GM12878 (cell line): ENCODE data around the gene PRKCZ. TPM values are rescaled to one million over a fixed set of nuclear protein-coding genes. Genes with fewer than 3 reads are reported as not detected.
A peak's percentile ranks its signal among the peaks of the same experiment; 100 is the strongest.

ENCODE experiments used
- ATAC-seq: fragments of 200-7000 bp; cut with Tn5 transposase; 3 replicates; pipeline ENCODE4 v1.9.1; 2020; ENCODE audit warnings: mild to moderate bottlenecking, moderate library complexity
- Bru-seq: library from RNA; stranded (reverse); fragments of 400-500 nt; gene quantifications from one replicate; lab custom pipeline; 2021; lab: Mats Ljungman, UMichigan
- BruChase-seq, 2 experiments: library from RNA; stranded (reverse); fragments of 400-500 nt; gene quantifications; one replicate each; lab custom pipeline; 2021; lab: Mats Ljungman, UMichigan
- BruUV-seq: library from RNA; stranded (reverse); fragments of 400-500 nt; replicated peaks from 2 replicates; lab custom pipeline; 2021; lab: Mats Ljungman, UMichigan
- CTCF ChIA-PET: fragments of 300-600 bp; sonication (Branson Sonifier 250); formaldehyde crosslinking; extraction: SDS; loops from one replicate; lab custom pipeline; 2021; ENCODE audit warnings: inconsistent platforms; lab: Yijun Ruan, JAX
- POLR2A ChIA-PET: fragments of 350-600 bp; formaldehyde crosslinking; extraction: SDS; loops from one replicate; lab custom pipeline; 2021; ENCODE audit warnings: inconsistent platforms; lab: Charles Lee
- RAD21 ChIA-PET: fragments of 300-600 bp; sonication (Branson Sonifier 250); formaldehyde crosslinking; loops from one replicate; lab custom pipeline; 2023; ENCODE audit warnings: antibody characterized with exemption; ENCODE audit not compliant: unreplicated experiment; lab: Charles Lee
- SMC1A ChIA-PET: fragments of 300-600 bp; sonication (Branson Sonifier 250); formaldehyde crosslinking; loops from one replicate; lab custom pipeline; 2023; ENCODE audit not compliant: unreplicated experiment, uncharacterized antibody; lab: Charles Lee
- DNase-seq: peaks from one replicate; pipeline ENCODE4 v3.0.0-alpha.2; 2011; ENCODE audit warnings: low read depth, low spot score
- FAIRE-seq: peaks from 3 replicates; lab custom pipeline; 2011; peaks lifted over from hg19 to GRCh38; lab: Jason Lieb, UNC
- H2AFZ ChIP-seq: 2 replicates; pipeline ENCODE4 v1.6.0; 2011; ENCODE audit warnings: low read depth, low read length, control low read depth; ENCODE audit not compliant: control insufficient read depth
- H3K27ac ChIP-seq: 2 replicates; pipeline ENCODE4 v1.5.1; 2011; ENCODE audit warnings: control low read depth; ENCODE audit not compliant: control insufficient read depth, insufficient read depth
- H3K27me3 ChIP-seq, 2 experiments: replicated peaks in 1 of 2; 2 replicates each; pipeline versions ENCODE4 v1.6.0 to v1.6.1; 2011; ENCODE audit warnings: low read length in 1 of 2; ENCODE audit not compliant: control insufficient read depth in 2 of 2, insufficient read depth in 2 of 2
- H3K36me3 ChIP-seq, 2 experiments: 2 replicates each; pipeline ENCODE4 v1.5.1; 2011; ENCODE audit warnings: low read length in 1 of 2; ENCODE audit not compliant: control insufficient read depth in 2 of 2, insufficient read depth in 2 of 2
- H3K4me1 ChIP-seq: 2 replicates; pipeline ENCODE4 v1.6.1; 2011; ENCODE audit warnings: mild to moderate bottlenecking, low read length, moderate library complexity, mixed read lengths; ENCODE audit not compliant: control insufficient read depth, insufficient read depth
- H3K4me2 ChIP-seq: 2 replicates; pipeline ENCODE4 v1.6.0; 2011; ENCODE audit warnings: control low read depth; ENCODE audit not compliant: control insufficient read depth, insufficient read depth
- H3K4me3 ChIP-seq: fragments of 200-600 bp; sonication (generic); 2 replicates; pipeline ENCODE4 v1.5.1; 2016
- H3K79me2 ChIP-seq: 2 replicates; pipeline ENCODE4 v1.6.0; 2011; ENCODE audit warnings: low read length; ENCODE audit not compliant: control insufficient read depth, insufficient read depth
- H3K9ac ChIP-seq: 2 replicates; pipeline ENCODE4 v1.8.0; 2011; ENCODE audit warnings: low read length, control low read depth, mixed read lengths; ENCODE audit not compliant: control insufficient read depth, insufficient read depth
- H3K9me3 ChIP-seq: replicated peaks from 3 replicates; pipeline ENCODE4 v1.5.1; 2011; ENCODE audit warnings: mild to moderate bottlenecking, low read length; ENCODE audit not compliant: control insufficient read depth, insufficient read depth
- H4K20me1 ChIP-seq: 2 replicates; pipeline ENCODE4 v1.6.0; 2011; ENCODE audit not compliant: control insufficient read depth, insufficient read depth
- BACH1 ChIP-seq: fragments of 450-650 bp; IDR thresholded peaks from 2 replicates; pipeline ENCODE4 v1.6.1; 2017; ENCODE audit warnings: mild to moderate bottlenecking, borderline replicate concordance
- CHD4 ChIP-seq: fragments of 200-600 bp; sonication (generic); IDR thresholded peaks from 2 replicates; pipeline ENCODE4 v1.6.1; 2016; ENCODE audit warnings: mild to moderate bottlenecking
- EP300 ChIP-seq, 2 experiments: fragments of 150-350 bp in 1 of 2; IDR thresholded peaks; 2 replicates each; pipeline ENCODE4 v1.6.1; 2011 to 2012; ENCODE audit warnings: low read depth in 2 of 2, low read length in 2 of 2, borderline replicate concordance in 1 of 2, improper control_type of control experiment in 1 of 2, inconsistent platforms in 1 of 2; ENCODE audit not compliant: control insufficient read depth in 1 of 2
- FOS ChIP-seq: IDR thresholded peaks from 3 replicates; pipeline ENCODE4 v1.6.1; 2011; ENCODE audit warnings: borderline replicate concordance; ENCODE audit not compliant: insufficient read length; ENCODE audit errors: extremely low read depth
- HDAC6 ChIP-seq: fragments of 200-600 bp; sonication (generic); IDR thresholded peaks from one replicate; pipeline ENCODE4 v1.8.0; 2017; ENCODE audit warnings: antibody characterized with exemption; ENCODE audit not compliant: unreplicated experiment
- IKZF1 ChIP-seq: fragments of 450-650 bp; conservative IDR thresholded peaks from 2 replicates; pipeline ENCODE4 v1.6.1; 2017; ENCODE audit warnings: antibody characterized with exemption, mild to moderate bottlenecking
- MXI1 ChIP-seq: fragments of 150-350 bp; IDR thresholded peaks from 2 replicates; pipeline ENCODE4 v1.6.1; 2011; ENCODE audit warnings: low read depth, mild to moderate bottlenecking, inconsistent platforms, low read length, improper control_type of control experiment
- NFYB ChIP-seq: IDR thresholded peaks from 2 replicates; pipeline ENCODE4 v1.6.1; 2011; ENCODE audit warnings: low read depth, mild to moderate bottlenecking, low read length, improper control_type of control experiment, moderate library complexity; ENCODE audit not compliant: insufficient read depth
- NR2C1 ChIP-seq: fragments of 450-650 bp; IDR thresholded peaks from 2 replicates; pipeline ENCODE4 v1.6.1; 2017; ENCODE audit warnings: antibody characterized with exemption, mild to moderate bottlenecking, moderate library complexity
- NR2C2 ChIP-seq: IDR thresholded peaks from 2 replicates; pipeline ENCODE4 v1.6.1; 2011; ENCODE audit warnings: borderline replicate concordance, low read depth; ENCODE audit not compliant: control insufficient read depth, insufficient read length
- POU2F2 ChIP-seq: IDR thresholded peaks from 3 replicates; pipeline ENCODE4 v1.6.1; 2011; ENCODE audit warnings: low read depth, mild to moderate bottlenecking, low read length, borderline replicate concordance
- SIN3A ChIP-seq: IDR thresholded peaks from 2 replicates; pipeline ENCODE4 v1.6.1; 2012; ENCODE audit warnings: low read depth, low read length, improper control_type of control experiment
- SP1 ChIP-seq: IDR thresholded peaks from one replicate; pipeline ENCODE4 v1.6.1; 2011; ENCODE audit warnings: low read depth, low read length
- SUPT20H ChIP-seq: IDR thresholded peaks from 2 replicates; pipeline ENCODE4 v1.6.1; 2011; ENCODE audit warnings: low read depth, mild to moderate bottlenecking, low read length, moderate library complexity, borderline replicate concordance; ENCODE audit not compliant: control insufficient read depth
- WRNIP1 ChIP-seq: IDR thresholded peaks from 2 replicates; pipeline ENCODE4 v1.6.1; 2011; ENCODE audit warnings: low read depth, low read length, improper control_type of control experiment, borderline replicate concordance
- YBX1 ChIP-seq: fragments of 450-650 bp; IDR thresholded peaks from 2 replicates; pipeline ENCODE4 v1.6.1; 2016; ENCODE audit warnings: antibody characterized with exemption
- WGBS: methylation state at CpG from one replicate; pipeline ENCODE4 v1.1.6; 2016; ENCODE audit warnings: low lambda C conversion rate; ENCODE audit not compliant: insufficient replicate concordance, insufficient coverage; ENCODE audit errors: missing lambda C conversion rate; 5-methylcytosine and 5-hydroxymethylcytosine counted together
- in situ Hi-C: fragments of 300-500 bp; cut with MboI; formaldehyde crosslinking; loops from 9 replicates; pipeline ENCODE4 v1.14.3; 2018; ENCODE audit warnings: mixed read lengths
- intact Hi-C: fragments of 100-400 bp; cut with micrococcal nuclease; formaldehyde crosslinking; loops from one replicate; pipeline ENCODE4 v1.14.2; 2022; ENCODE audit not compliant: unreplicated experiment
- long read RNA-seq, 2 experiments: library from polyadenylated mRNA; unstranded; transcript quantifications; one replicate each; pipeline ENCODE4 v2.0.0, GENCODE V29; 2019 to 2020
- polyA minus RNA-seq, 3 experiments: library from RNA; depleted of rRNA, polyadenylated mRNA; stranded (reverse); fragments of >200 nt; gene quantifications; 2 replicates each; pipeline ENCODE4 v1.2.3, GENCODE V29; 2011
- polyA plus RNA-seq, 11 experiments: library from polyadenylated mRNA; depleted of rRNA in 4 of 11; unstranded in 6 of 11; stranded (reverse) in 5 of 11; fragments of >200 nt; fragmentation: Nextera tagmentation in 4 of 11; fragmentation: Illumina TruSeq in 1 of 11; extraction: Ambion mirVana in 4 of 11; extraction: Trizol in 1 of 11; gene quantifications; 1 replicate in 1 of 11; 2 replicates in 10 of 11; pipeline versions ENCODE4 v1.2.1 to v1.2.3, GENCODE V29; 2011 to 2016; ENCODE audit warnings: inconsistent platforms in 2 of 11, missing spikeins in 2 of 11, low read depth in 1 of 11
- total RNA-seq, 4 experiments: library from RNA; depleted of rRNA in 3 of 4; stranded (reverse); fragments of >200 nt in 3 of 4; fragmentation: Illumina TruSeq in 1 of 4; extraction: Trizol in 1 of 4; gene quantifications; 2 replicates each; pipeline versions ENCODE4 v1.2.1 to v1.2.3, GENCODE V29; 2013 to 2021
- TF ChIP-seq, protein P1 (sequence below): fragments of 450-650 bp; IDR thresholded peaks from 2 replicates; pipeline ENCODE4 v1.6.1; 2016; ENCODE audit warnings: mild to moderate bottlenecking
- TF ChIP-seq, protein P2 (sequence below): IDR thresholded peaks from 2 replicates; pipeline ENCODE4 v1.6.1; 2011; ENCODE audit warnings: mild to moderate bottlenecking, low read depth, low read length, moderate library complexity; ENCODE audit not compliant: insufficient replicate concordance

PRKCZ gene
- total RNA-seq (2013; cell fraction: nucleolus; rRNA removed): 0.44 TPM in 1 of 2 replicates, not detected in the other
- total RNA-seq (2014; rRNA removed): 0.87 and 1.2 TPM in 2 replicates
- total RNA-seq (2014; rRNA removed; fragmentation: Illumina TruSeq; extraction: Trizol): 0.51 and 0.67 TPM in 2 replicates
- 1.0 and 1.9 TPM in 2 replicates for total RNA-seq (2021)
- 9.0 TPM for polyA plus RNA-seq (2011; ENCODE audit: low read depth)
- 0.05 TPM in 1 of 2 replicates, not detected in the other for polyA plus RNA-seq (2011; rRNA removed)
- polyA plus RNA-seq (2011; cell fraction: cytosol; rRNA removed): 0.03 and 0.15 TPM in 2 replicates
- polyA plus RNA-seq (2011; cell fraction: nucleus; rRNA removed): 0.16 TPM in 1 of 2 replicates, not detected in the other
- 3.7 and 4.9 TPM in 2 replicates for polyA plus RNA-seq (2012)
- polyA plus RNA-seq (2014; fragmentation: Illumina TruSeq; extraction: Trizol): 0.48 and 0.49 TPM in 2 replicates
- polyA plus RNA-seq (2014; fragmentation: Nextera tagmentation; extraction: Ambion mirVana): under 1 TPM in 1 of 2 experiments, not detected in 1; 0.05 TPM
- polyA plus RNA-seq (2014; rRNA removed): 0.41 and 0.71 TPM in 2 replicates
- polyA plus RNA-seq (2016; fragmentation: Nextera tagmentation; extraction: Ambion mirVana): under 1 TPM; 0.64 to 0.68 TPM
- not detected in 2 replicates for polyA minus RNA-seq (2011; rRNA and poly(A)+ RNA removed)
- 0.73 TPM in 1 of 2 replicates, not detected in the other for polyA minus RNA-seq (2011; cell fraction: cytosol; rRNA and poly(A)+ RNA removed)
- polyA minus RNA-seq (2011; cell fraction: nucleus; rRNA and poly(A)+ RNA removed): 0.29 TPM in 1 of 2 replicates, not detected in the other
- Bru-seq, nascent RNA: percentile 23 among the genes with signal in this experiment
- percentile 28 among the genes with signal in this experiment for BruChase-seq, experiment 1, labeled RNA remaining after a 6-hour chase
- BruChase-seq, experiment 2, labeled RNA remaining after a 2-hour chase: percentile 24 among the genes with signal in this experiment
- long read RNA-seq, experiment 1: 0 reads
- long read RNA-seq, experiment 2: 0 reads

DNA sequence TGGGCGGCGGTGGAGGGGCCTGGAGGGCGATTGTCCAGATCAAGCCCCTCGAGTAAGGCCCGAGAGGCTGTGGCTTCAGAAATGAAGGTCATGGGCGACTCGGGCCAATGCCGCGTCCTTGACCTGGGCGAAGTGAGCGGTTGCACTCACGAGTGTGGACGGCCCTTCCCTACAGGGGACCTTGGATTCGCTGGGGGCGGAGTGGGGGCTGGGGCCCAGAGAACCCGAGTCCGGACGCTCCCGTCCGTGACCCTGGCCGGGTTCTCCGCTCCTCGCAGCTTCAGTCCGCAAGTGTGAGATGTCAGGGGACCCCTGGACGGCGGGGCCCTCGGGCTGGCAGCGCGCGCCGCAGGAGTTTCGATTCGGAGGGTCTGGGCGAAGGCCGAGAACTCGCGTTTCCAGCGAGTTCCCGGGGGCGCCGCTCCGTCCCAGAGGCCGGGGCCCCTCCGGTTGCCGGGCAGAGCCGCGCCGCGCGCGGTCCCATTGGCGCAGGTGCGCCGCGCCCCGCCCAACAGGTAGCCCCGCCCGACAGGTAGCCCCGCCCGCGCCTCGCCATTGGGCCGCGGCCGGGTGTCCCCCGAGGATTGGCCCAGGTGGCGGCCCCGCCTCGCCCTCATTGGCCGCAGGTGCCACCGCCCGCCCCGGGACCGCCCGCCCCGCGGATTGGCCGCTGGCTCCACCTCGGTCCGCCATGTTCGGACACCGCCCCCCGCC, at the start of gene PRKCZ:
PRKCZ (plus strand) TSS at position 694 of the 714 bp plus-strand sequence. CDS start 220 bp downstream, outside the sequence.
- peak; percentile 29; the same call in 2 of the 3 replicates for ATAC-seq
- H3K27me3 ChIP-seq: peaks cover 0 to 3% of the 10 kb centered on the region in 2 experiments; a peak in 3 of 4 replicates
- ChIA-PET SMC1A (no interaction called here), CTCF (no interaction called here), RAD21 (no interaction called here), POLR2A (no interaction called here)
- H2AFZ ChIP-seq: peak within 1 kb of the TSS; percentile 55
- DNase-seq: peak; percentile 28
- H3K4me1 ChIP-seq: no peaks in the 10 kb centered on the region
- WGBS: 3% methylated on average over 49 of the region's 83 CpGs
- in situ Hi-C loops: no loop called here
- H3K9me3 ChIP-seq: no peaks in the 10 kb centered on the region
- no peak for TF ChIP-seq CHD4
- no peak for TF ChIP-seq YBX1
- no peak for TF ChIP-seq WRNIP1
- TF ChIP-seq SP1: peak; percentile 88
- no peak for TF ChIP-seq POU2F2
- TF ChIP-seq, protein P1, sequence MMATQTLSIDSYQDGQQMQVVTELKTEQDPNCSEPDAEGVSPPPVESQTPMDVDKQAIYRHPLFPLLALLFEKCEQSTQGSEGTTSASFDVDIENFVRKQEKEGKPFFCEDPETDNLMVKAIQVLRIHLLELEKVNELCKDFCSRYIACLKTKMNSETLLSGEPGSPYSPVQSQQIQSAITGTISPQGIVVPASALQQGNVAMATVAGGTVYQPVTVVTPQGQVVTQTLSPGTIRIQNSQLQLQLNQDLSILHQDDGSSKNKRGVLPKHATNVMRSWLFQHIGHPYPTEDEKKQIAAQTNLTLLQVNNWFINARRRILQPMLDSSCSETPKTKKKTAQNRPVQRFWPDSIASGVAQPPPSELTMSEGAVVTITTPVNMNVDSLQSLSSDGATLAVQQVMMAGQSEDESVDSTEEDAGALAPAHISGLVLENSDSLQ: no peak
- TF ChIP-seq NFYB: peak; percentile 79; the same call in 1 of the 2 replicates
- TF ChIP-seq EP300 (IDR thresholded peaks at IDR 0.05; ENCODE audit: borderline replicate concordance in 1 of 2, control insufficient read depth in 1 of 2, low read depth in 2 of 2, low read length in 2 of 2): no peak
- TF ChIP-seq SIN3A: no peak
- TF ChIP-seq NR2C1: no peak
- TF ChIP-seq MXI1: no peak
- TF ChIP-seq SUPT20H: no peak
- no peak for TF ChIP-seq IKZF1
- no peak for TF ChIP-seq NR2C2
- TF ChIP-seq FOS: peak; percentile 38
- no peak for TF ChIP-seq BACH1
- TF ChIP-seq, protein P2, sequence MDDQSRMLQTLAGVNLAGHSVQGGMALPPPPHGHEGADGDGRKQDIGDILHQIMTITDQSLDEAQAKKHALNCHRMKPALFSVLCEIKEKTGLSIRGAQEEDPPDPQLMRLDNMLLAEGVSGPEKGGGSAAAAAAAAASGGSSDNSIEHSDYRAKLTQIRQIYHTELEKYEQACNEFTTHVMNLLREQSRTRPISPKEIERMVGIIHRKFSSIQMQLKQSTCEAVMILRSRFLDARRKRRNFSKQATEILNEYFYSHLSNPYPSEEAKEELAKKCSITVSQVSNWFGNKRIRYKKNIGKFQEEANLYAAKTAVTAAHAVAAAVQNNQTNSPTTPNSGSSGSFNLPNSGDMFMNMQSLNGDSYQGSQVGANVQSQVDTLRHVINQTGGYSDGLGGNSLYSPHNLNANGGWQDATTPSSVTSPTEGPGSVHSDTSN: no peak
- no peak for TF ChIP-seq HDAC6
- peak within 1 kb of the TSS; percentile 36; the same call in 1 of the 2 replicates for H3K9ac ChIP-seq
- no peaks in the 10 kb centered on the region for H3K79me2 ChIP-seq
- H4K20me1 ChIP-seq: no peaks in the 10 kb centered on the region
- BruUV-seq: no TSS peak
- H3K4me2 ChIP-seq: peak within 1 kb of the TSS; percentile 71
- no peak for FAIRE-seq
- intact Hi-C loops: loop anchor here (5.0 kb wide), 1 partner anchor 108 kb away; no protein-coding TSS in a partner anchor
- H3K4me3 ChIP-seq: peak within 1 kb of the TSS; percentile 76
- no peak within 1 kb of the TSS for H3K27ac ChIP-seq
- H3K36me3 ChIP-seq: no peaks in the 10 kb centered on the region
